WTC11 (cell line): Measurements from ENCODE around the gene TOM1L2. TPM values are rescaled to one million over a fixed set of nuclear protein-coding genes. Genes with fewer than 3 reads are reported as not detected.

Experiments
- ATAC-seq: fragments of 200-7000 bp; cut with Tn5 transposase; 2 replicates; pipeline ENCODE4 v1.10.0; 2021; ENCODE audit warnings: mild to moderate bottlenecking, moderate library complexity
- CTCF ChIA-PET: fragments of 300-600 bp; sonication (Branson Sonifier 250); formaldehyde crosslinking; loops from one replicate; lab custom pipeline; 2021; ENCODE audit warnings: antibody characterized with exemption; lab: Charles Lee
- POLR2A ChIA-PET: fragments of 350-600 bp; sonication (Branson Sonifier 250); formaldehyde crosslinking; loops from one replicate; lab custom pipeline; 2021; ENCODE audit warnings: antibody characterized with exemption; lab: Charles Lee
- DNase-seq: peaks from one replicate; pipeline ENCODE4 v3.0.0; 2021; ENCODE audit warnings: low spot score
- H3K27ac Mint-ChIP-seq: 2 replicates; pipeline ENCODE4 v1.8.0; 2021; ENCODE audit warnings: mixed read lengths
- H3K27me3 Mint-ChIP-seq: 2 replicates; pipeline ENCODE4 v1.8.0; 2021; ENCODE audit warnings: low read depth, mild to moderate bottlenecking, moderate library complexity, mixed read lengths
- H3K36me3 Mint-ChIP-seq: 2 replicates; pipeline ENCODE4 v1.8.0; 2021; ENCODE audit warnings: mixed read lengths
- H3K4me1 Mint-ChIP-seq: 2 replicates; pipeline ENCODE4 v1.8.0; 2022; ENCODE audit warnings: mixed read lengths
- H3K4me3 Mint-ChIP-seq: 2 replicates; pipeline ENCODE4 v1.8.0; 2021; ENCODE audit warnings: mild to moderate bottlenecking, moderate library complexity, mixed read lengths
- H3K9me3 Mint-ChIP-seq: 2 replicates; pipeline ENCODE4 v1.8.0; 2021; ENCODE audit warnings: mixed read lengths
- AFF4 ChIP-seq: sonication (generic); formaldehyde crosslinking; IDR thresholded peaks from 2 replicates; pipeline ENCODE4 v1.8.1; 2023; ENCODE audit warnings: mild to moderate bottlenecking, missing genetic modification reagents, borderline replicate concordance
- ATF1 ChIP-seq: sonication (generic); formaldehyde crosslinking; IDR thresholded peaks from 2 replicates; pipeline ENCODE4 v1.8.1; 2023; ENCODE audit warnings: mild to moderate bottlenecking, moderate library complexity, missing genetic modification reagents
- CBFB ChIP-seq: sonication (generic); formaldehyde crosslinking; IDR thresholded peaks from 2 replicates; pipeline ENCODE4 v1.8.1; 2022; ENCODE audit warnings: mild to moderate bottlenecking, low read depth, missing genetic modification reagents
- E2F4 ChIP-seq: sonication (generic); formaldehyde crosslinking; IDR thresholded peaks from 2 replicates; pipeline ENCODE4 v1.8.1; 2022; ENCODE audit warnings: low read depth, mild to moderate bottlenecking, moderate library complexity, missing genetic modification reagents, borderline replicate concordance
- EMX1 ChIP-seq: fragments of 250-450 bp; sonication (Bioruptor Pico); IDR thresholded peaks from 2 replicates; pipeline ENCODE4 v1.8.0; 2021; ENCODE audit warnings: mild to moderate bottlenecking
- FOXK1 ChIP-seq: sonication (generic); formaldehyde crosslinking; IDR thresholded peaks from 2 replicates; pipeline ENCODE4 v1.8.0; 2022; ENCODE audit warnings: mild to moderate bottlenecking, moderate library complexity, missing genetic modification reagents
- HMGA2 ChIP-seq: fragments of 250-450 bp; sonication (Bioruptor Pico); IDR thresholded peaks from 2 replicates; pipeline ENCODE4 v1.4.0; 2021; ENCODE audit warnings: mild to moderate bottlenecking, moderate library complexity
- IRF2 ChIP-seq: sonication (generic); formaldehyde crosslinking; IDR thresholded peaks from 2 replicates; pipeline ENCODE4 v1.8.0; 2022; ENCODE audit warnings: low read depth, missing genetic modification reagents, borderline replicate concordance
- JUN ChIP-seq: sonication (generic); formaldehyde crosslinking; IDR thresholded peaks from 2 replicates; pipeline ENCODE4 v1.8.0; 2023; ENCODE audit warnings: mild to moderate bottlenecking, missing genetic modification reagents
- MAX ChIP-seq: sonication (generic); formaldehyde crosslinking; IDR thresholded peaks from 2 replicates; pipeline ENCODE4 v1.8.0; 2022; ENCODE audit warnings: mild to moderate bottlenecking, missing genetic modification reagents
- MXD4 ChIP-seq: fragments of 250-450 bp; sonication (Bioruptor Pico); IDR thresholded peaks from 2 replicates; pipeline ENCODE4 v1.8.0; 2021; ENCODE audit warnings: mild to moderate bottlenecking, moderate library complexity, borderline replicate concordance
- NR2C2 ChIP-seq: sonication (generic); formaldehyde crosslinking; IDR thresholded peaks from 2 replicates; pipeline ENCODE4 v1.8.0; 2022; ENCODE audit warnings: mild to moderate bottlenecking, missing genetic modification reagents
- PREB ChIP-seq: sonication (generic); formaldehyde crosslinking; IDR thresholded peaks from 2 replicates; pipeline ENCODE4 v1.8.1; 2022; ENCODE audit warnings: mild to moderate bottlenecking, missing genetic modification reagents, moderate library complexity, borderline replicate concordance
- RELA ChIP-seq: sonication (generic); formaldehyde crosslinking; IDR thresholded peaks from 2 replicates; pipeline ENCODE4 v1.8.1; 2022; ENCODE audit warnings: missing genetic modification reagents, mild to moderate bottlenecking, borderline replicate concordance
- SP1 ChIP-seq: sonication (generic); formaldehyde crosslinking; conservative IDR thresholded peaks from 2 replicates; pipeline ENCODE4 v1.8.1; 2022; ENCODE audit warnings: missing genetic modification reagents
- TP53 ChIP-seq: sonication (generic); formaldehyde crosslinking; IDR thresholded peaks from 2 replicates; pipeline ENCODE4 v1.8.1; 2023; ENCODE audit warnings: mild to moderate bottlenecking, missing genetic modification reagents
- ZBTB43 ChIP-seq: sonication (generic); formaldehyde crosslinking; IDR thresholded peaks from 2 replicates; pipeline ENCODE4 v1.8.1; 2023; ENCODE audit warnings: mild to moderate bottlenecking, missing genetic modification reagents
- ZNF121 ChIP-seq: sonication (generic); formaldehyde crosslinking; IDR thresholded peaks from 2 replicates; pipeline ENCODE4 v1.8.0; 2023; ENCODE audit warnings: missing genetic modification reagents
- ZNF138 ChIP-seq: sonication (generic); formaldehyde crosslinking; conservative IDR thresholded peaks from 2 replicates; pipeline ENCODE4 v1.8.1; 2022; ENCODE audit warnings: mild to moderate bottlenecking, moderate library complexity, missing genetic modification reagents
- ZNF232 ChIP-seq: sonication (generic); formaldehyde crosslinking; IDR thresholded peaks from 2 replicates; pipeline ENCODE4 v1.8.0; 2022; ENCODE audit warnings: mild to moderate bottlenecking, missing genetic modification reagents
- ZNF317 ChIP-seq: sonication (generic); formaldehyde crosslinking; IDR thresholded peaks from 2 replicates; pipeline ENCODE4 v1.8.1; 2023; ENCODE audit warnings: low read depth, mild to moderate bottlenecking, moderate library complexity, missing genetic modification reagents, borderline replicate concordance
- ZNF396 ChIP-seq: fragments of 250-450 bp; sonication (Bioruptor Pico); IDR thresholded peaks from 2 replicates; pipeline ENCODE4 v1.8.0; 2021; ENCODE audit warnings: mild to moderate bottlenecking, moderate library complexity, borderline replicate concordance
- ZNF425 ChIP-seq: fragments of 250-450 bp; sonication (Bioruptor Pico); conservative IDR thresholded peaks from 2 replicates; pipeline ENCODE4 v1.9.0; 2021; ENCODE audit warnings: mild to moderate bottlenecking
- ZNF512 ChIP-seq: sonication (generic); formaldehyde crosslinking; IDR thresholded peaks from 2 replicates; pipeline ENCODE4 v1.8.1; 2022; ENCODE audit warnings: missing genetic modification reagents, borderline replicate concordance
- total RNA-seq: library from RNA; stranded (reverse); gene quantifications from 3 replicates; pipeline ENCODE4 v1.2.3, GENCODE V29; 2021

The TOM1L2 gene
- total RNA-seq, 1 experiment from 2014 or later, result 6.4 TPM

- Mint-ChIP-seq H3K27ac (no peak overlapping the region; the same call in 1 of the 2 replicates), H3K9me3 (no peaks in the 10 kb centered on the region), H3K27me3 (no peaks in the 10 kb centered on the region), H3K36me3 (peaks cover 24% of the 10 kb centered on the region)
- DNase-seq, result no peak
- CTCF ChIA-PET, result interaction anchor here (0.9 to 1.0 kb wide), 2 partner anchors 35 to 84 kb away, joined by 3 read pairs; no protein-coding TSS in a partner anchor
- TF ChIP-seq TP53 (CRISPR knock-in tag) (no peak), HMGA2 (CRISPR knock-in tag) (no peak), FOXK1 (CRISPR knock-in tag) (no peak), ZBTB43 (no peak), ZNF317 (CRISPR knock-in tag) (no peak), SP1 (no peak), CBFB (no peak), EMX1 (no peak), ZNF512 (CRISPR knock-in tag) (no peak), ZNF396 (CRISPR knock-in tag) (no peak), JUN (CRISPR knock-in tag) (no peak), ZNF121 (no peak), MAX (no peak), ZNF425 (CRISPR knock-in tag) (no peak), AFF4 (CRISPR knock-in tag) (no peak), ATF1 (CRISPR knock-in tag) (no peak)
- TF ChIP-seq, all 79 proteins: peak for 0
- Mint-ChIP-seq H3K4me1 (peaks cover 68% of the 10 kb centered on the region), H3K4me3 (peak overlapping the region; percentile 69)
- POLR2A ChIA-PET, result interaction anchor here (4.0 to 4.8 kb wide), 2 partner anchors 10 to 23 kb away, joined by 34 to 137 read pairs; no protein-coding TSS in a partner anchor
- no peak for ATAC-seq
These were observed 137.2 kb downstream of the TOM1L2 start for GRCh38 chr17:17834974-17835373.

- ChIA-PET POLR2A (interaction anchor here (0.7 kb wide), 1 partner anchor 85 kb away, joined by 3 read pairs; no protein-coding TSS in a partner anchor), CTCF (interaction anchor here (0.9 to 1.3 kb wide), 2 partner anchors 21 to 85 kb away, joined by 3 to 4 read pairs; no protein-coding TSS in a partner anchor)
- Mint-ChIP-seq H3K4me1 (peaks cover 62% of the 10 kb centered on the region), H3K4me3 (no peak overlapping the region), H3K36me3 (peaks cover 24% of the 10 kb centered on the region), H3K27me3 (no peaks in the 10 kb centered on the region), H3K9me3 (no peaks in the 10 kb centered on the region), H3K27ac (peak overlapping the region; percentile 70)
- no peak for DNase-seq
- ATAC-seq, result no peak
- TF ChIP-seq MXD4 (no peak), PREB (CRISPR knock-in tag) (no peak), IRF2 (CRISPR knock-in tag) (no peak), ZNF232 (no peak), FOXK1 (CRISPR knock-in tag) (no peak), RELA (no peak), NR2C2 (CRISPR knock-in tag) (no peak), E2F4 (CRISPR knock-in tag) (no peak), ZNF138 (CRISPR knock-in tag) (no peak)
These were observed 138.4 kb downstream of the TOM1L2 start for GRCh38 chr17:17833658-17834357.
